Amniotic epithelial cell (primary cell): ENCODE data around the gene DAPK2.
"Not testable (repeated sequence)": the region's sequence is repeated elsewhere in the genome, so short reads cannot be mapped to it uniquely, and the experiment has no call there.

Experiments used
- DNase-seq: peaks from one replicate; pipeline ENCODE4 v3.0.0-alpha.2; 2010; ENCODE audit warnings: low read depth

Gene DAPK2

DNA sequence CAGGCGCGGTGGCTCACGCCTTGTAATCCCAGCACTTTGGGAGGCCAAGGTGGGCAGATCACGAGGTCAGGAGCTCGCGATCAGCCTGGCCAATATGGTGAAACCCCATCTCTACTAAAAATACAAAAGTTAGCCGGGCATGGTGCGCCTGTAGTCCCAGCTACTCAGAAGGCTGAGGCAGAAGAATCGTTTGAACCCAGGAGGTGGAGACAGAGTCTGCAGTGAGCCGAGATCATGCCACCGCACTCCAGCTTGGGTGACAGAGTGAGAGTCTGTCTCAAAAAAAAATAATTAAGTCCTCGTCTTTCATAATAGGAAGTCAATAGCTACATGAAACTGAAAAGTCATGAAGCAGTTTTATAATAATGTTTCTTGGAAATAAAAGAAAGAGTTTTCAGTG is 7.4 kb upstream of the DAPK2 start:
- DNase-seq = not testable (repeated sequence)

- no peak for DNase-seq
These were observed 6.7 kb upstream of the DAPK2 start for GRCh38 chr15:64052925-64053491.

DNA sequence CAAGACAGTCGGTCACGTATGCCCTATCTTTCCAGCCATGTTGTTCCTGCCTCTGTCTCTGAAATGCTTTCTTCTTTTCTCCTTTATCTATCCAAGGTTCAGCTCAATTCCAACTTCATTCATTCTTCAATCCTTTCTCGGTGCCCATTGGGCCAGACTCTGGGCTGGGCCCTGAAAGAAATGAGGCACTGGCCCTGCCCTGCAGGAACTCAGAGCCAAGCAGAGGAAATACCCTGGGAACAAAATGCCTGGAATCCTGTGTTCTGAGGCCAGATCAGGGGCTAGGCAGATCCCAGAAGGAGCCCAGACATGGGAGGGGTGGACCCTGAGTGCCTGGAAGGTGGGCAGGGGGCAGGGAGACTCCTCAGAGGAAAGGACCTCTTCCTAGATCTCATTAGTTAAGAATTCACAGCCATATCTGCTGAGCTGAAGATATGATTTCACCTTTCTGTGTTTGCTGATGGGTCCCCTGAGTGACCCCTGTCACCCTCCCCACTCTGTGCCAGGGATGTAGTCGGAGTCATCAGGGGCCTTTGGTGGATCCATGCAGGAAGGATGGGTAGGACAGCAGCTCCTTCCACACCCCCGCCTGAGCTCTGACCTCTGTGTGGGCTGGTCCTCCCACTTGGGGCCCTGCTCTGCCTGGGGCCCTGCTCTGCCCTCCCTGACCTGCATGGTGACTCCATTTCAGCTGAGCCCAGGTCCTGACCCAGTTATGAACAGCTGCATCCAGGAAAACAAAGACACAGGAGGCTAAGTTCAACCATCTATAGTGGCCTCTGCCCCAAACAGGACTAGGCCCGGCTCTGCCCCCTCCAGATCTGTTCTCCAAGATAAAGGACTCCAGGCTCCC is 5.3 kb upstream of the DAPK2 start:
- no peak for DNase-seq

DNA sequence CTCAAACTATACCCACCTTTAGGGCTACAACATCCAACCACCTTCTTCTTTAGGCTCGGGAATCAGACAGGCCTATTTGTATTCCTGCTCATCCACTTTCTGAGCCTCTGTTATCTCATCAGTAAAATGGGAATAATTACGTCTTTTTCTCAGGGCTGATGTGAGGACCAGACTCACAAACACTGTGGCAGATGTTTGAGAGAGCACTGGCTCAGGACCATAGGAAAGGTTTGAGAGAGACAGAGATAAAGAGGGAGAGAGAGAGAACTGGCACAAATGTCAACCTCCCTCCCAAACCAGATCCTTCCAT is 4.8 kb upstream of the DAPK2 start:
- no peak for DNase-seq

DNA sequence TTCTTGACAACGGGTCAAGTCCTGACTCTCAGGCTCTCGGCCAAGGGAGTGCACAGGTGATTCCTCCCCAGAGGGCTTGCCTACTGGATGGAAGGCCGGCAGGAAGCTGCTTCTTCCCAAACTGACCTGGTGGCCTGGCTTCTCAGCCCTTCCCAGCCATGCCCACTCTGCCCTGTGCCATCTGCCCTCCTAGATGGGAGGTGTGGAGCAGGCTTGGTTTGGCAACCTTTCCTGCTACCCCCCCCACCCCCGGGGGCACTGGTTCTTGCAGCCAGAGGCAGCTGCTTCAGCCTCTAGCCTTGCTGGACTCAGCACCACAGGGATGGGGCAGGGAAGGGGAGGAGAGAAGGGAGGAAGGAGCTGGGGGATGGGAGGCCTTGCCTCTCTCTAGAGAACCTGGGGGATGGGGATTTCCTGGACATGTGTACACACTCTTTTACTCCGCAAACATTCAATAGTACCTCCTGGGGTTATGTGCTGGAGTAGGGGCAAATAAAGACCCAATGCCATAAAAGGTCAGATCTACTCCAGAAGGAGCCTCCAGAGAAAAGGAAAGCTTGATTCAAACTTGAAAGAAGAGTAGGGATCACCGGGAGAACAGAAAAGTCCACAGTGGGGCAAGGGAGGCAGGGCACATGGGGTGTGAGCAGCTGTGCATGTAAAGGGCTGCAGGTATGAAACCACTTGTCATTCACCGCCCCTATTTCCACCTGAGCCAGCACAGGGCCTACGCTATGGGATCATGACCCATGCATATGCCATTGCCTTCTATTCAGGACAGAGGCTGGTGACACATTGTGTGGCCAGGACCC is 4.2 kb upstream of the DAPK2 start:
- DNase-seq = no peak

GRCh38 chr15:64048781-64049460 is 2.6 kb upstream of the DAPK2 start:
- DNase-seq = no peak

- DNase-seq = no peak
These were observed 388 bp downstream of the DAPK2 start for GRCh38 chr15:64045774-64046420.

GRCh38 chr15:64045101-64045435 is 1.2 kb downstream of the DAPK2 start:
- no peak for DNase-seq

GRCh38 chr15:64044300-64045100 is 1.8 kb downstream of the DAPK2 start:
- DNase-seq = no peak

GRCh38 chr15:64038878-64039610 is 7.2 kb downstream of the DAPK2 start:
- DNase-seq = no peak

DNA sequence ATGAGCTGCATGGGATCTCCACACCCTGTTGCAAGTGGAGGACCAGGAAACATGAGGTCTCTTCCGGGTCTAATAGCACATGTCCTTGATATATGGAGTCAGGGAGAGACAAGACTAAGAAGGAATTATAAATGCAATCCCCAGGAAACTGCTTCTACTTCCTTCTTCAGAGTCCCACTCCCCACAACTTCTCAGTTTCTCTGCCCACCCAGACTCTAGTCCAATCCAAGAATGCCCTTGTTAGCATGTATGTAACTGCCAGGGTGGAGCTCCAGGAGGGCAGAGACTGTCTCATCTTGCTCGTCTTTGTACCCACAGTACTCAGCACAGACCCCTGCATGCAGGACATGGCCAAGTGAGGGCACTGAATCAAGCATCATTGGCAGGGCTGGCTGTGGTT is 8.3 kb downstream of the DAPK2 start:
- no peak for DNase-seq

GRCh38 chr15:64037116-64037515 is 9.2 kb downstream of the DAPK2 start:
- DNase-seq = no peak

- DNase-seq = no peak
These were observed 10.8 kb downstream of the DAPK2 start for GRCh38 chr15:64035525-64035924.

GRCh38 chr15:64034519-64034918 is 11.8 kb downstream of the DAPK2 start:
- DNase-seq = no peak

DNA sequence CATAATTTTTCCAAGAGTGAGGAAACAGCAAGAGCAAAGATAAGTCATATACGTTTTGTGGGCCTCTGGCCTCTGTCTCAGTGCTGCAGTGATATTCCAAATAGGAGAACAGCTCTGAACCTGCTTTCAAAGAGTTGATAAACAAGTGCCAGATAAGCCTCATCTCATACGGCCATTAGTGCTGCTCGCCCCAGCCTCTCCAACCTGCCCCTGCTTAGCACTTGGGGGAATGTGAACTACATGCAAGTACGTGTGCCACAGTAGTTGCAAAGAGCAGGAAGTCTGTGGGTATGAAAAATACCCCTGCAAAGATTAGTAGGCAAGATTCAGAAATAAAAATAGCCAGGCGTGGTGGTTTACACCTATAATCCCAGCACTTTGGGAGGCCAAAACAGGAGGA is 14.0 kb downstream of the DAPK2 start:
- no peak for DNase-seq

GRCh38 chr15:64030123-64030522 is 16.2 kb downstream of the DAPK2 start:
- DNase-seq = no peak

- DNase-seq = no peak
These were observed 16.7 kb downstream of the DAPK2 start for GRCh38 chr15:64029633-64030032.

GRCh38 chr15:64029110-64029509 is 17.2 kb downstream of the DAPK2 start:
- no peak for DNase-seq

DNA sequence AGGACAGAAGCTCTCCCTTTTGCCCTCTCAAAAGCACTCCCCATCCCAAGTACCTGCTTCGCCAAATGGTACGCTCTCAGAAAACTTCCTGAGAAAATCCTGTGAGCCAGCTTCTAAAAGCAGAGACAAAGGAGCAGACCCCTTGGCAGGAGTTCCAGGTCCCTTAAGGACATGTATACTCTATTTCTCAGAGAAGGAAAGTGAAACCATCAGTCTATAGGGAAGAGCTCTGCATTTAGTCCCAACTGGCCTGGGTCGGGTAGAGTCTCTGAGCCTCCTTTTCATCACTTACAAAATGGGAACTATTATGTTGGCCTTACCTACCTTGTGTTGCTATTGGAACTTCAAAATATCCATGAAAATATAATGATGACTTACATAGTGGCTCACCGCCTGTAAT is 19.7 kb downstream of the DAPK2 start:
- DNase-seq = no peak

DNA sequence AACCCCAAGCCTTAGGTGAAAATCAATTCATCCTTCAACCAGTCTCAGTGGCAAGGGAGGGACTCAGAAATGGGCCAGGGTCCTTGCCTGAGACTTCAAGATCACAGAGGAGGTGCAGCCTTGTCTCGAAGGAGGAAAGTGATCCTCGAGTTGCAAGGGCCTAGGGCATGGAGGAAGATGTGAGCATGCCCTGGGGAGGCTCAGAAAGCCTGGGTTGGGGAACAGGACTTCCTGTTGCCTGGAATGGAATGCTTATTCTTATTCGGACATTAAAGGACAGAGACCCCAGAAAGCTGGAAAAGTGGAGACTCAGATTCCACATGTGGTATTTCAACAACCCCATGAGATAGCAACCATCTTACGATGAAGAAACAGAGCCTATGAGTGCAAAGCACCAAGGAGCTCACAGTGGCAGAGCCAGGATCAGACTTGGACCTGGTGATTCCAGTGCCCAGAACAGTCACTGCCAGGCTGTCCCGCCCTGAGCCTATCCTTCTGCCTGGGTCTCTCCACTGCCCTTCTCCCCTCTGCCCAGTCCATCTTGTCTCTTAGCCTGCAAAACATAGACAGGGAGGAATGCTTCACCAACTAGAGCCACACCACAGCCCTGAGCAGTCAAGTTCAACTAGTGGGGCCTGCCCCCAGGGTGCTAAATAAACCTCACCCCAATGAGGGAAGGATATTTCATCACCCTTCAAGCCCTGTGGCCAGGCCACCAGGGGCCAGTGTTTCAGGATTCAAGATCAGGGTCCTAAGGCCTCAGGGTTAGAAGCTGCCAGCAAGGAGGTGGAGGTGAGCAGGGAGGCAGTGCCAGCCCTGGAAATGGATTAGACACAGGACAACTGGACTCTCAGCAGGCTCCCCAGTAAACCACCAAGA is 21.9 kb downstream of the DAPK2 start:
- DNase-seq = no peak
